ENCODE data around the gene LTBR. TPM values are rescaled to one million over a fixed set of nuclear protein-coding genes. Genes with fewer than 3 reads are reported as not detected.

The LTBR gene
- total and polyA plus RNA-seq, 2 donors (not counting 3 experiments of a cell fraction or from before 2014, with no cell fraction given) = 70.7 to 102 TPM

DNA sequence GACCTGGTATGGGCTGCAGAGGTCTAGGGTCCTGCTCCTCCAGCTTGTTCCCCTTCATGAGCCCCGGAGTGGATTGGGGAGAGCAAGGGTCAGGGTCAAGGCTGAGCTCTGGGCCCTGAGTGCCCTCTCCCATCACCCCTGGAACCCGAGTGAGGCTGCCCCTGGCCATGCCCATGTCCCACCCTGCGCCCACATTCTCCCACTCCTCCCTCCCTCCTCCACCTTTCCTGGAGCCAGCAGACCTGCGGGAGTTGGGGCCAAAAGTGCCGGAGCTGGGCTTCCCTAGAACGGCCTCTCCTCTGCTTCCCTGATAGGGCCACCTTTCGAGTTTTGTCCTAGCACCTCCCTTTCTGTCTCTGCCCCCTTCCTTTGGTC, 9.2 kb upstream of the LTBR start:
- DNase-seq (ENCODE audit: low read depth, low spot score) (no peak), FAIRE-seq (no peak)
- no TSS peak for BruUV-seq (replicated peaks)
- no peak overlapping the region for H3K4me3 ChIP-seq (replicated peaks in 1 of 3; ENCODE audit: insufficient read depth in 1 of 3, low read depth in 1 of 3, low read length in 3 of 3)
- no peak overlapping the region for H3K9ac ChIP-seq (replicated peaks; ENCODE audit: extremely low read depth, insufficient read depth, low read length)
- no peaks in the 10 kb centered on the region for H4K20me1 ChIP-seq (replicated peaks; ENCODE audit: control insufficient read depth, extremely low read depth, insufficient read depth, low read length)
- no peaks in the 10 kb centered on the region for H3K9me3 ChIP-seq (replicated peaks; ENCODE audit: control insufficient read depth, insufficient read depth, low read length)
- H3K27ac ChIP-seq (ENCODE audit: insufficient read depth, low read depth, low read length) = no peak overlapping the region
- ChIA-PET POLR2A (interaction anchor here (0.9 to 1.3 kb wide), 2 partner anchors 29 to 38 kb away, joined by 3 read pairs; no protein-coding TSS in a partner anchor), CTCF (interaction anchor here (0.8 to 5.9 kb wide), 8 partner anchors 9 to 163 kb away, joined by 3 to 30 read pairs (median 4); partner anchors contain the start of genes LTBR and TNFRSF1A)
- dilution Hi-C loops (cut with MboI; ENCODE audit: extremely low pct_ligation_motif_present, low sequenced_read_pairs) = no loop called here
- no peak overlapping the region for H3K4me2 ChIP-seq (ENCODE audit: insufficient read depth, low read length)
- no peak for TF ChIP-seq FOS (IDR thresholded peaks at IDR 0.05; ENCODE audit: borderline replicate concordance, insufficient read depth, low read length)
- TF ChIP-seq MYC (IDR thresholded peaks at IDR 0.05; ENCODE audit: low read depth, low read length) = no peak
- no peak for TF ChIP-seq GATA2 (IDR thresholded peaks at IDR 0.05; ENCODE audit: insufficient read depth, insufficient read length, low read depth, low read length)
- TF ChIP-seq MAX (IDR thresholded peaks at IDR 0.05; ENCODE audit: insufficient read depth, insufficient read length) = no peak
- no peak for TF ChIP-seq JUN (IDR thresholded peaks at IDR 0.05; ENCODE audit: borderline replicate concordance, insufficient read depth, insufficient read length, low read depth)
- no peak for TF ChIP-seq EZH2 (IDR thresholded peaks at IDR 0.05; ENCODE audit: borderline replicate concordance, low read depth, low read length, severe bottlenecking)
- TF ChIP-seq POLR2AphosphoS5 (IDR thresholded peaks at IDR 0.05; ENCODE audit: insufficient read depth, low read depth, low read length) = no peak
- H3K9me1 ChIP-seq (replicated peaks; ENCODE audit: control insufficient read depth, extremely low read depth, insufficient read depth, low read length) = no peaks in the 10 kb centered on the region
- no peak overlapping the region for H2AFZ ChIP-seq (ENCODE audit: low read depth, low read length)
- intact Hi-C loops (cut with micrococcal nuclease) = no loop called here
- H3K36me3 ChIP-seq (ENCODE audit: control insufficient read depth in 2 of 2, extremely low read depth in 1 of 2, insufficient read depth in 2 of 2, low read length in 2 of 2) = no peaks in the 10 kb centered on the region
- H3K79me2 ChIP-seq (ENCODE audit: control insufficient read depth, insufficient read depth, low read length) = no peaks in the 10 kb centered on the region
- peaks cover 29% of the 10 kb centered on the region for H3K4me1 ChIP-seq (ENCODE audit: control insufficient read depth, extremely low read depth, insufficient read depth, low read length)
- H3K27me3 ChIP-seq (ENCODE audit: control insufficient read depth in 2 of 2, insufficient read depth in 2 of 2, low read length in 2 of 2) = no peaks in the 10 kb centered on the region

All from endothelial cell of umbilical vein (primary cell).